GM21737 (cell line): Measurements from ENCODE around the gene SPATA9.

Source experiments
- ATAC-seq: cut with Tn5 transposase; IDR thresholded peaks from one replicate; pipeline ENCODE4 v1.9.1; 2021; ENCODE audit warnings: mild to moderate bottlenecking, moderate library complexity; ENCODE audit not compliant: unreplicated experiment

Gene SPATA9

GRCh38 chr5:95682891-95683290 is at the start of gene SPATA9:
Gene SPATA9, minus strand, starts transcription at chr5:95682991. Its CDS starts 137 bp downstream, at chr5:95682854.
- ATAC-seq: no peak

DNA sequence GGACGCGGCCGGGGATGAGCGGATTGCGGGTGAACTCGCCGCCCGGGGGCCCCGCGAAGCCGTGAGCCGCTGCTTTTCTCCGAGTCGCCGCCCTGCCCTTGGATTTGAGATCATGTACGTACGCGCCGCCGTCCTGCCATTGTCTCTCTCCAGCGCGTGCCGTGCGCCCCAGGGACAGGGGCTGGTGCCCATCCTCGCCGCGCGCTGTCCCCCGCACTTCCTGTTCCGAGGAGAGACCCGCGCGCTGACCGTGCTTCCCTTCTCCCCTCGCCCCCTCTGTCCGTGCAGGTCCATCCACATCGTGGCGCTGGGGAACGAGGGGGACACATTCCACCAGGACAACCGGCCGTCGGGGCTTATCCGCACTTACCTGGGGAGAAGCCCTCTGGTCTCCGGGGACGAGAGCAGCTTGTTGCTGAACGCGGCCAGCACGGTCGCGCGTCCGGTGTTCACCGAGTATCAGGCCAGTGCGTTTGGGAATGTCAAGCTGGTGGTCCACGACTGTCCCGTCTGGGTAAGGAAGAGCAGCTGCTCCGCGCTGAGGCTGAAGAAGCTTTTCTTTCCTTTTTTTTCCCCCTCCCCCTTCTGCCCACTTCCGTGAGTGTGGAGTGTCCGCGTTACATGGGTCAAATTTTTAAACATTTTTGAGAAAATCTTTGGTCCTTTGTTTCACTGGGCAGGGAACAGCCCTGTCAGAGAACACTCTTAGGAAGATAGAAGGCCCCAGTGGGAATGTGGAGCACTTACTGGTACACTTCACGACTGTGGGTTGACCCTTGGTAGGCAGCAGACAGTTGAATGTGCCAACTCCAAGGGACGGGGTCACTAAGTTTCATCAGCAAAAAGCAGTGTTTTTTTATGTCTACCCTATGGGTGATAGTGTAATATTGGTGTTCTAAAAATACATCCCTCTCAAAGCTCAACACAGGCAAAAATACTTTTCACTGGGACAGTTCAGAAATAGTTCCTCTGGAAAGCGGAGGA is 49.1 kb upstream of the SPATA9 start:
- ATAC-seq: peak; percentile 27

- peak; percentile 40 for ATAC-seq
Observed at GRCh38 chr5:95730730-95731570, 48.2 kb upstream of the SPATA9 start, which contains the start of gene RHOBTB3. Gene RHOBTB3, plus strand, starts transcription at chr5:95731336. Its CDS starts 347 bp downstream, at chr5:95731683.

GRCh38 chr5:95730011-95730700 is 47.4 kb upstream of the SPATA9 start:
- ATAC-seq: no peak

DNA sequence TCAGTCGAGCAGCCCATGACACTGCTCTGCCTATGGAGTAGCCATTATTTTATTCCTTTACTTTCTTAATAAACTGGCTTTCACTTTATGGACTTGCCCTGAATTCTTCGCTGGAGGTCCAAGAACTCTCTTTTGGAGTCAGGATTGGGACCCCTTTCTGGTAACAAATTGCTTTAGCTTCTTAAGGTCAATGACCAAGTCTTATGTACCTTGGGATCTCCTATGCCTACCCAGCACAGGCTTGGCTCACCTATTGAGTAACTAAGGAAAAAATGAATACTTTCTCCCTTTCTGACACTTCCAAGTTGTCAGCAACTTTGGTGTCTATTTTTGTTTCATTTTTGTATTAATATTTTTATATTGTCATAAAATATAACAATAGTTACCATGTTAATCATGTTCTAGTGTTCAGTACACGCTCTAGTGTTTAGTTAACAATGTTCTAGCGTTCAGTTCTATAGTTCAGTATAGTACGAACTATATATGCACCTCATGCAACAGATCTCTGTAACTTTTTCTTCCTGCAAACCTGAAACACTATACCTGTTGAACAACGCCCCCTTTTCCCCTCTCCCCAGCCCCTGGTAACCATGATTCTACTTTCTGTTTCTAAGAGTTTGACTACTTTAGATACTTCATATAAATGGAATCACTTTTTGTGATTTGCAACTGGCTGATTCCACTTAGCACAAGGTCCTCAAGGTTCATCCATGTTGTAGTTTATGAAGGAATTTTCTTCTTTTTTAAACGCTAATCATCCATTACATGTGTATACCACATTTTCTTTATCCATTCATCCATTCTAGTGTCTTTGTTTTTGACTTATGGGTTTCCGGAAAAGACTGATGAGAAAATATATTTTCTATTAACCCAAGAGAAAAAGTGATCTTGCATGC is 46.6 kb upstream of the SPATA9 start:
- no peak for ATAC-seq

DNA sequence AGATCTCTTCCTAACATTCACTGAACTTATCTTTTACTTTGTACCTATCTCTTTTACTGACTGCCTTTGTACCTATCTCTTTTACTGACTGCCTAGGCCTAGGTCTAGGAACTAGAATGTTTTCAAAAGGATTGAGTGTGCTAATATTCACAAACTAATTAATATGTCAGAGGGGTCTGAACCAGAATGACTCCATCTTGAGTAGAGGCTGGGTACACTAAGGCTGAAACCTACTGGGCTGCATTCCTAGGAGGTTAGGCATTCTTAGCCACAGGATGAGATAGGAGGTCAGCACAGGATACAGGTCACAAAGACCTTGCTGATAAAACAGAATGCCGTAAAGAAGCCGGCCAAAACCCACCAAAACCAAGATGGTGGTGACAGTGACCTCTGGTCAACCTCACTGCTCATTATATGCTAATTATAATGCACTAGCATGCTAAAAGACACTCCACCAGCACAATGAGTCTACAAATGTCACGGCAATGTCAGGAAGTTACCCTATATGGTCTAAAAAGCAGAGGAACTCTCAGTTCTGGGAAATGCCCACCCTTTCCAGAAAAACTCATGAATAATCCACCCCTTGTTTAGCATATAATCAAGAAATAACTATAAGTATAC is 45.8 kb upstream of the SPATA9 start:
- no peak for ATAC-seq

- ATAC-seq: no peak
Observed at GRCh38 chr5:95727764-95728191, 45.0 kb upstream of the SPATA9 start.

- no peak for ATAC-seq
Observed at GRCh38 chr5:95726811-95727763, 44.3 kb upstream of the SPATA9 start.

DNA sequence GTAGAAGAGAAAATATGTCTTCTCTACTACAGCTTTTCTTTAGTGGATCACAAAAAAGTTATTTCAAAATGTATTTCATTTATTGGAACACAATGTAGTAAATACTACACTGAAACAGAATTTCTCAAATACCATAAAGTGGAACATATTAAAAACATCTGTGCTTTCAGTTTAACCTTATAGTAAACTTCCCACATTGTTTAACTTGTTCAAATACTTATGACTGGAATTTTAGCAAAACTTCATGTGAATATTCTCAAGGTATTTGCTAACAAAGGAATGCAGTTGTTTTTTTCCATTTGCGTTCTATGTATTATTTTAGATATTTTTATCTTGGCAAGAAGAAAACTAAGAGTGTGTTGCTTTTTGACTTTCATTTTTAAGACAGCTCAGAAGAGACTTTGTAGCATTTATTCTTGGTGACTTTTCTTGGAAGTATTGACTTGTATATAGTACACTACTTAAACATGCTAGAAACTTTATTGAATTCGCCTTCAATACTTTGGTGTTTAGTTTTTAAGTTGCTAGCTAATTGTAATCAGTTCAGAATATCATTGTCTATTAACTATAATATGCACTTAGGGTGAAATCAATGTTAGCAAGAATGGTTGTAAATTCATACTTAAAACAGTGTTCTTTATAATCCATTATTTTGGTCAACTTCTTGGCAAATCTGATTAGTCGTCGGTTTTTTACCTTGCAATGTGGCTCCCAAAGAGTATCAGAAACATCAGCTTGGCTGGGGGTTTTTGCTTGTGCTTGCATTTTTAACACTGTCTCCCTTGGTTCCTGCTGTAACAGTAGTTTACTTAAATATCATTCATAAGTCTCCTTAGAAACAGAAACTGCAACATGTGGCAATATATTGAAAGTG is 43.4 kb upstream of the SPATA9 start:
- no peak for ATAC-seq

- ATAC-seq: no peak
Observed at GRCh38 chr5:95725071-95725820, 42.5 kb upstream of the SPATA9 start.

DNA sequence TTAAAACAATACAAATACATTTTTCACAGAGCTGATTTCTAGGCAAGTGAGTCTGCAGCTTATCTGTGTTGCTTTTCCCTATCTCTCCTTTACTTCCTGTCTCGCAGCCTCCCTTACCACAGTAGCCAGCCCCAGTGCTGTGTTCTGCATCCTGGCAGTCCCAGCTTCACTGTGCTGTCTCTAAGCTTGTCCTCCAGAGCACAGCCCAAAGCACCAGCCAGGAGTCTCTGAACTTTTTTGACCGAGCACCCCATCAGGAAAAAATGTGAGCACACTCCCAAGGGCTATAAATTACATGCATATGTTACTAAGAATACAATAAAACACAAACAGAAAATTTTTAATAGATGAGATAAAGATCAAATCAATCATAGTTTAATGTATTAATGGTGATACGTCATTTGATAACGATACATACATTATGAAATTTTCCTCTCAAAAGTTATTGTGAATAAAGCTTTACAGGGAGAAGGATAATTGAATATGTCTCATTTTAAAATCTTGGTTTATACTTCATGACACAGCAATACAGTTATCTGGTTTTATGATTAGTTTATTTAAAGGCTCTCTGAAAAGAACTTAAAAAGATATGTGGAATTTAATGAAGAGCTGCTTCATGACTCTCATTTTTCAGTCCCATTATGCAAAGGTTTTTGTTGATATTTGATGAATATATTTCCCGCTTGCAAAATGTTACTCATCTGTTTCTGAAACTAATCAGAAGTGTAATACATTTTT is 41.0 kb upstream of the SPATA9 start:
- ATAC-seq: no peak

- ATAC-seq: no peak
Observed at GRCh38 chr5:95721582-95722295, 38.9 kb upstream of the SPATA9 start.

DNA sequence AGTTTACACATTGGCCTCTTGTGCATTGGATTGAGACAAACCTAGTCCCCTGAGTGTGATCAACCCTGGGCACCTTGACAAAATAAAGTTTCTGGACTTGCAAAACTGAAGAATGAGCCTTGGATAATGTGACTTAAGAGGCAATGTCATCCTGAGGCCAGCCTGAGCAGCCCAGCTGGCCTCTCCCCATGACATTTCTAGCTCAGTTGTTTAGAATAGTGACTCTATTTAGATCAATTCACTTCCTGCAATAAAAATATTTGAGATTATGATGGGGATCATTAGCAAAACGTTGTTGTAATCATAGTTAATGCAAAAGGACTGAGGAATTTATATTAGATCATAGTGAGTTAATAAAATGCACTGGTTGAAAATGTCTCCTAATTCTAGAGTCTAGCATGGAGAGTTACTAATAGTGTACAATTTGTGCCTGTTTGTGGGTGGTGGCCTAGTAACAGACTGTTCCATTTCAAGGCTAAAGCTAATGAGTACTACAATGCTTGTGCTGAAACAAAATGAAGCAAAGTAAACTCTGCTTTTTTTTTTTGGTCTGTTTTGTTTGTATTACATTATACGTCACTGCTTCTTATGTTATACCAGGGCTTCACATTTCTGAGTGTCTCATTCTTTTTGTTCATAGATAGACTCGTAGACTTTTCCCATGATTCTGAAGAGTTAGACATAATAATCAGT is 37.4 kb upstream of the SPATA9 start:
- no peak for ATAC-seq

GRCh38 chr5:95718738-95719137 is 35.9 kb upstream of the SPATA9 start:
- ATAC-seq: no peak

DNA sequence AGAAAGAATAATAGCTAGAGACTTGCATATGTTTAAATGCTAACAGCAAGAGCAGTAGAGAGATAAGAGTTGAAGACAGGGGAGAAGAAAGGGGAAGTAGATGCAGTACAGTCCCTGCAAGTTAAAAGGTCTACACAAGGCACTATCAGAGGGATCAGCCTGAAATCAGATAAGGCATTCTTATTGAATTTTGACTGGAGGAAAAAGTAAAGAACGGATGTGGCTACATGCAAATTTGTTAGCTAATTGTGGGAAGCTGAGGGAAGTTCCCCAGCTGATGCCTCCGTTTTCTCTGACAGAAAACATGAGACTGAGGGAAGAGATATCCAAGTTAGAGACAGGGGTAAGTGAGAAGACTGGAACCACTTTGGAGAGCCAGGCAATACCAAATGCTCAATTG is 35.4 kb upstream of the SPATA9 start:
- ATAC-seq: peak; percentile 78
